ENCODE results near the gene MTSS2.
"Not testable (repeated sequence)": the region's sequence is repeated elsewhere in the genome, so short reads cannot be mapped to it uniquely, and the experiment has no call there.

Gene MTSS2

DNA sequence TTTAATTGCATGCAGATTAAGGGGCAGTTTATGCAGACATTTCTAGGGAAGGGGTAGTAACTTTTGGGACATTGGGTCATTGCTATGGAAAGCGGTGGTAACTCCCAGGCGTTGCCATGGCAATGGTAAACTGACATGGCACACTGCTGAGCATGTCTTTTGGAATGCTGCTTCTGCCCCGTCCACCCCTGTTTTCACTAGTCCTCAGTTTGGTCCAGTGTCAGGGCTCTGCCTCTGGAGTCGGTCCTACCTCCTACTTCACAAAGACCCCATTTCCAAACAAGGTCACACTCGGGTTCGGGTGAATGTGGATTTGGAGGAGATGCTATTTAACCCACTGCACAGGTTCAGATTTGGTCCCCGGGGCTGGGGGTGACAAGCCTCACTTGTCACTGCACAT lies 36.6 kb downstream of the MTSS2 start:
- no peak overlapping the region for H3K4me3 ChIP-seq (ENCODE audit: low read depth, low read length)
- TF ChIP-seq, protein P1, sequence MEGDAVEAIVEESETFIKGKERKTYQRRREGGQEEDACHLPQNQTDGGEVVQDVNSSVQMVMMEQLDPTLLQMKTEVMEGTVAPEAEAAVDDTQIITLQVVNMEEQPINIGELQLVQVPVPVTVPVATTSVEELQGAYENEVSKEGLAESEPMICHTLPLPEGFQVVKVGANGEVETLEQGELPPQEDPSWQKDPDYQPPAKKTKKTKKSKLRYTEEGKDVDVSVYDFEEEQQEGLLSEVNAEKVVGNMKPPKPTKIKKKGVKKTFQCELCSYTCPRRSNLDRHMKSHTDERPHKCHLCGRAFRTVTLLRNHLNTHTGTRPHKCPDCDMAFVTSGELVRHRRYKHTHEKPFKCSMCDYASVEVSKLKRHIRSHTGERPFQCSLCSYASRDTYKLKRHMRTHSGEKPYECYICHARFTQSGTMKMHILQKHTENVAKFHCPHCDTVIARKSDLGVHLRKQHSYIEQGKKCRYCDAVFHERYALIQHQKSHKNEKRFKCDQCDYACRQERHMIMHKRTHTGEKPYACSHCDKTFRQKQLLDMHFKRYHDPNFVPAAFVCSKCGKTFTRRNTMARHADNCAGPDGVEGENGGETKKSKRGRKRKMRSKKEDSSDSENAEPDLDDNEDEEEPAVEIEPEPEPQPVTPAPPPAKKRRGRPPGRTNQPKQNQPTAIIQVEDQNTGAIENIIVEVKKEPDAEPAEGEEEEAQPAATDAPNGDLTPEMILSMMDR (IDR thresholded peaks at IDR 0.05; ENCODE audit: borderline replicate concordance, insufficient read depth, low read depth, low read length), result no peak

DNA sequence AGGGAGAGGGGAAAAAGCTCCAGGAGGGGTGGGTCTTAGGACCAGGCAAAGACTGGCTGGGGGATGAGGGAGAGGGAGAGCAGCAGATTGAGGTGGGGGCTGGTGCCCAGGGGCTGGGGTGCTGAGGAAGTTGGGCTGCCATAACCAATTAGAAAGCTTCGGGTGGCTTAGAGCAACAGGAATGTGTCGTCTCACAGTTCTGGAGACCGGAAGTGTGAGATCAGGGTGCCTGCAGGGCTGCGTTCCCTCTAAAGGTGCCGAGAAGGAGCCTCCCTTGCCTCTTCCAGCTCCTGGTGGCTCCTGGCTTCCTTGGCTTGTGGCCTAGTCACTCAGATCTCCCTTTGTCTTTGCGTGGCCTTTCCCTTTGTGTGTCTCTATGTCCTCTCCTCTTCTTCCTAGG lies 37.2 kb downstream of the MTSS2 start:
- TF ChIP-seq, protein P1 (IDR thresholded peaks at IDR 0.05; ENCODE audit: borderline replicate concordance, insufficient read depth, low read depth, low read length), result no peak
- no peak overlapping the region for H3K4me3 ChIP-seq (ENCODE audit: low read depth, low read length)

DNA sequence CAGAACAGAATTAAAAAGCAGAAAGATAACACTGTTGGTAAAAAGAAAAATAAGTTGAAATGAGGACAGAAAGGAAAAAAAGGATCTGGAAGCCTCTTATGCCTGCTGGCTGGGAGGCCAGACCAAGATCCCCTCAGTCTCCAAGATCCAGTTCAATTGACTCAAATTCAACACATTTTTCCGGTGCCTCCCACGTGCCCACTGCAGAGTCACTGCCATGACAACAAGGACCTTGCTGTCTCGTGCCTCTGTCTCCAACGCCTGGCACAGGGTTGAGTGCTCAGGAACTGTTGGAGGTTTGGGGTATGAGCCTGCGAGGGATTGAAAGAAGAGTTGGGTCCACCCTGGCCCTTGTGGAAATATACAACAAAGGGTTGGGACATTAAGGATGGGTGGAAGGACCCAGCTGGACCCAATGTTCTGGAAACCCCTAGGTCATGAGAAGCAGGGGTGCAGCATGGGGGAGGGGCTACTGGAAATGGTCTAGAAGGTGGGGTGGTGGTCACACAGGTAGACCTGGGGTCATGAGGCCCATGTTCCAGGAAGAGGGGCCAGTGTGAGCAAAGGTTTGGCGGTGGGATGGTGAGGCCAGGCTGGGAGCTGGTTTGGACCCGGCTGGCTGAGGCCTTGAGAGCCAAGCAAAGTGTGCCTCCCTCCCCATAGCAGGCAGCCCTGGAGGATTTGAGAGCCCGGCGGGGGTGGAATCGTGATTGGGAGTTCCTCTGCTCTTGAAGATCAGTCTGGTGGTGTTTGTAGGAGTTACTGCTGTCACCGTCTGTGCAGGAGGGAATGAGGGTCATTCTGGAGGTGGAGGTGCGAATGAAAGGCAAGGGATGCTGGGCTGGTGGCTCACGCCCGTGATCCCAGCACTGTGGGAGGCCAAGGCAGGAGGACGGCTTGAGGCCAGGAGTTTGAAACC lies 38.2 kb downstream of the MTSS2 start:
- no peak overlapping the region for H3K4me3 ChIP-seq (ENCODE audit: low read depth, low read length)
- TF ChIP-seq, protein P1 (IDR thresholded peaks at IDR 0.05; ENCODE audit: borderline replicate concordance, insufficient read depth, low read depth, low read length), result no peak

DNA sequence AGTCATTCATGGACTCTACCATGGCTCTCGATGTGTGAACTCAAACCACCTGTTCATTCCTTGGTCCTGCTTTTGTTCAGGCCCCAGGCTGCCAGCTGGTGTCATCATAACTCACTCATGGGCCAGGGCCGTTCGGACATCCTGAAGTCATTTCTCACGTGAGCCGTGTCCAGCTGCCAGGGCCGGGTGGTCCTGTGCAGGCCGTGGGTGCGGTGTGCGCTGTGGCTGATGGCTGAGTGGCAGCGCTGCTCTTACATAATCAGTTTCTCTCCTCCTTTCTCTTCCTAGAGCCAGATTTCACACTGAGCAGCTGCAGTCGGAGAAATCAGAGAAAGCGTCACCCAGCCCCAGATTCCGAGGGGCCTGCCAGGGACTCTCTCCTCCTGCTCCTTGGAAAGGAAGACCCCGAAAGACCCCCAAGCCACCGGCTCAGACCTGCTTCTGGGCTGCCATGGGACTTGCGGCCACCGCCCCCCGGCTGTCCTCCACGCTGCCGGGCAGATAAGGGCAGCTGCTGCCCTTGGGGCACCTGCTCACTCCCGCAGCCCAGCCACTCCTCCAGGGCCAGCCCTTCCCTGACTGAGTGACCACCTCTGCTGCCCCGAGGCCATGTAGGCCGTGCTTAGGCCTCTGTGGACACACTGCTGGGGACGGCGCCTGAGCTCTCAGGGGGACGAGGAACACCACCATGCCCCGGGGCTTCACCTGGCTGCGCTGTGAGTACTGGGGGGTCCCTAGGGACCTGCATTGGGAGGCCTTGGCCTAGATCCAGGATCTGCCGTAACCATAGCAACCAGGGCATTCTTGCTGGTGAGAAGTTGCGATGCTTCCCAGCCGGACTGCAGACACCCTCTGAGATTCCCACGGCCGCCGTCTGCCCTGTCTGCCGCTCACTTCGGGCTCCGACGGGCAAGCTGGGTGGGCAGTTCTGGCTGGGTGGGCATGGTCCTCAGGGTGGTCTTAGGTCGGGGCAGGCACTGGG lies 39.3 kb downstream of the MTSS2 start, which contains the start of gene IL34:
IL34 (plus strand) TSS at position 300 of the 982 bp plus-strand sequence; CDS start at position 689, 389 bp downstream.
- H3K4me3 ChIP-seq (ENCODE audit: low read depth, low read length), result no peak within 1 kb of the TSS
- TF ChIP-seq, protein P1 (IDR thresholded peaks at IDR 0.05; ENCODE audit: borderline replicate concordance, insufficient read depth, low read depth, low read length), result no peak

DNA sequence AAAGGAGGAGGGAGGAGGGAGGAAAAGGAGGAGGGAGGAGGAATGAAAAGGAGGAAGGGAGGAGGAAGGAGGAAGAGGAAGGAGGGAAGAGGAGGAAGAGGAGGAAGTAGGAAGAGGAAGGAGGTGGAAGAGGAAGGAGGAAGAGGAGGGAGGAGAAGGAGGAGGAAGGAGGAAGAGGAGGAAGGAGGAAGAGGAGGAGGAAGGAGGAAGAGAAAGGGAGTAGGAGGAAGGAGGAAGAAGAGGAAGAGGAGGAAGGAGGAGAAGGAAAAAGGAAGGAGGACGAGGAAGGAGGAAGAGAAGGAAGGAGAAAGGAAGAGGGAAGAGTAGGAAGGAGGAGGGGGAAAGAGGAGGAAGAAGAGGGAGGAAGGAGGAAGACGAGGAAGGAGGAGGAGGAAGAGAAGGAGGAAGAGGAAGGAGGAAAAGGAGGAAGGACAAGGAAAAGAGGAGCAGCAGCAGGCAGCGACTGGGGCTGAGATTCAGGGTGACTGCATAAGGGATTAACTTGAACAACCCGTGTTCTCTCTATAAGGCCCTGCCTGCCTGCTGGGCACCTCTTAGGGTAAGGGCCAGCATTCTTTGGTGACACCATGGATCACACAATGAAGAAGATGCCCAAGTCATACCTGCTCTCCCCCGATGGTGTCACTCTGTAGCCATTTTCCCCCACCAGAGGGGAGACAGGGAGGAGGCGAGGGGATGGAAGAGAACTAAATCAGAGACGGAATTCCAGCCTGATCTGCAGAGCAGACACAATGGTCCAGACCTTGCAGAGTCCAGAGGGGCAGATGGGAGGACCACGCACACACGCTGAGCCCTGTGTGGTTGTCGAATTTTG lies 40.9 kb downstream of the MTSS2 start:
- H3K4me3 ChIP-seq (ENCODE audit: low read depth, low read length), result no peak overlapping the region
- TF ChIP-seq, protein P1 (IDR thresholded peaks at IDR 0.05; ENCODE audit: borderline replicate concordance, insufficient read depth, low read depth, low read length), result no peak

DNA sequence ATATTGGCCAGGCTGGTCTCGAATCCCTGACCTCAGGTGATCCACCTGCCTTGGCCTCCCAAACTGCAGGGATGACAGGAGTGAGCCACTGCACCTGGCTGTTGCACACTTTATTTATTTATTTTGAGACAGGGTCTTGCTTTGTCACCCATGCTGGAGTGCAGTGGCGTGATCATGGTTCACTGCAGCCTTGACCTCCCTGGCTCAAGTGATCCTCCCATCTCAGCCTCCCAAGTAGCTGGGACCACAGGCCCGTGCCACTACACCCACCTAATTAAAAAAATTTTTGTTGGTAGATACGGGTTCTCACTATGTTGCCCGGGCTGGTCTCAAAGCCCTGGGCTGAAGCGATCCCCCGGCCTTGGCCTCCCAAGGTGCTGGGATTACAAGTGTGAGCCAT lies 42.6 kb downstream of the MTSS2 start:
- H3K4me3 ChIP-seq (ENCODE audit: low read depth, low read length), result not testable (repeated sequence)

Measured in GM12875 (cell line).